Activated T-cell treated with anti-CD3 and anti-CD28 coated beads, Interleukin-2, amount 50 U/mL, for 72 hours (primary cell): ENCODE data around the gene BICD2. TPM values are rescaled to one million over a fixed set of nuclear protein-coding genes. Genes with fewer than 3 reads are reported as not detected.
A peak's percentile ranks its signal among the peaks of the same experiment; 100 is the strongest.

Source experiments
- ATAC-seq, 2 donors: fragments of 150-1000 bp; cut with Tn5 transposase; replicated peaks in 1 of 2; 2 replicates each; pipeline ENCODE4 v1.10.0; 2021; ENCODE audit warnings: moderate library complexity in 2 of 2, mild to moderate bottlenecking in 1 of 2
- DNase-seq, 2 donors: peaks; one replicate each; pipeline ENCODE4 v3.0.0; 2021 to 2022; ENCODE audit warnings: mixed read lengths in 1 of 2
- H3K27ac Mint-ChIP-seq: one replicate; pipeline ENCODE4 v1.8.0; 2022; ENCODE audit warnings: mild to moderate bottlenecking, moderate library complexity, mixed read lengths
- H3K27me3 Mint-ChIP-seq: one replicate; pipeline ENCODE4 v1.8.0; 2022; ENCODE audit warnings: low read depth, mixed read lengths
- H3K36me3 Mint-ChIP-seq, 2 donors: one replicate each; pipeline ENCODE4 v1.8.0; 2022; ENCODE audit warnings: mixed read lengths in 2 of 2, mild to moderate bottlenecking in 1 of 2; ENCODE audit not compliant: insufficient read depth in 2 of 2
- H3K4me1 Mint-ChIP-seq: one replicate; pipeline ENCODE4 v1.8.0; 2022; ENCODE audit warnings: low read depth, mixed read lengths
- H3K4me3 Mint-ChIP-seq, 2 donors: one replicate each; pipeline ENCODE4 v1.8.0; 2022; ENCODE audit warnings: mild to moderate bottlenecking in 2 of 2, mixed read lengths in 2 of 2, moderate library complexity in 2 of 2
- H3K9me3 Mint-ChIP-seq, 2 donors: one replicate each; pipeline ENCODE4 v1.8.0; 2022; ENCODE audit warnings: mixed read lengths in 2 of 2
- total RNA-seq, 2 donors: library from RNA; stranded (reverse); gene quantifications; one replicate each; pipeline ENCODE4 v1.2.3, GENCODE V29; 2022

BICD2 gene
- total RNA-seq, 2 donors from 2014 or later: 15.4 to 15.5 TPM

GRCh38 chr9:92752812-92753404, 11.7 kb downstream of the BICD2 start:
- Mint-ChIP-seq H3K27me3 (no peaks in the 10 kb centered on the region), H3K9me3 (peaks cover 0 to 1% of the 10 kb centered on the region in 2 donors)

GRCh38 chr9:92749934-92750315, 14.7 kb downstream of the BICD2 start:
- ATAC-seq (no peak), DNase-seq (no peak)
- no peaks in the 10 kb centered on the region for H3K9me3 Mint-ChIP-seq
- H3K36me3 Mint-ChIP-seq: no peaks in the 10 kb centered on the region
- H3K27ac Mint-ChIP-seq: peak overlapping the region; percentile 28
- H3K4me3 Mint-ChIP-seq: no peak overlapping the region
- H3K4me1 Mint-ChIP-seq: peaks cover 75% of the 10 kb centered on the region
- H3K27me3 Mint-ChIP-seq: no peaks in the 10 kb centered on the region

More at GRCh38 chr9:92752812-92753404, 11.7 kb downstream of the BICD2 start:
- Mint-ChIP-seq H3K4me1 (peaks cover 56% of the 10 kb centered on the region), H3K27ac (no peak overlapping the region), H3K36me3 (peaks cover 3% of the 10 kb centered on the region in 2 donors), H3K4me3 (no peak overlapping the region)
- DNase-seq (no peak), ATAC-seq (peak in 1 of 2 donors; percentile 49)

GRCh38 chr9:92749071-92749933, 15.3 kb downstream of the BICD2 start:
- Mint-ChIP-seq H3K36me3 (no peaks in the 10 kb centered on the region), H3K4me1 (peaks cover 76% of the 10 kb centered on the region), H3K27ac (no peak overlapping the region), H3K9me3 (no peaks in the 10 kb centered on the region), H3K4me3 (no peak overlapping the region), H3K27me3 (no peaks in the 10 kb centered on the region)
- DNase-seq: no peak
- no peak for ATAC-seq

DNA sequence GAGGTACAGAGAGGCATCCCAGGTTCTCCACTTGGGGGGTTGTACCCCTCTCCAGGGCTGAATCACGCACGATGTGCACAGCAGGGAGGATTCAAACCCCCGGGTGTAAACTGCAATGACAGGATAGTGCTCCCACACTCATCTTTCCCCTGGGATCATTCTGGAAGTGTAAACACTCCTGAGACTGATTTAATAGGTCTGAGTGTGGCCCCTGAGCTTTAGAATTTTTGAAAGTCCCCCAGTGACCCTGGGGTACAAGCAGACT, 16.5 kb downstream of the BICD2 start:
- no peaks in the 10 kb centered on the region for H3K27me3 Mint-ChIP-seq
- H3K9me3 Mint-ChIP-seq: no peaks in the 10 kb centered on the region
- H3K4me3 Mint-ChIP-seq: no peak overlapping the region
- no peak for ATAC-seq
- DNase-seq: no peak
- H3K36me3 Mint-ChIP-seq: no peaks in the 10 kb centered on the region
- no peak overlapping the region for H3K27ac Mint-ChIP-seq
- H3K4me1 Mint-ChIP-seq: peaks cover 78% of the 10 kb centered on the region

GRCh38 chr9:92747459-92748232, 17.0 kb downstream of the BICD2 start:
- ATAC-seq (no peak), DNase-seq (no peak)
- H3K36me3 Mint-ChIP-seq: no peaks in the 10 kb centered on the region
- H3K27me3 Mint-ChIP-seq: no peaks in the 10 kb centered on the region
- H3K27ac Mint-ChIP-seq: no peak overlapping the region
- H3K4me3 Mint-ChIP-seq: no peak overlapping the region
- no peaks in the 10 kb centered on the region for H3K9me3 Mint-ChIP-seq
- peaks cover 78% of the 10 kb centered on the region for H3K4me1 Mint-ChIP-seq

DNA sequence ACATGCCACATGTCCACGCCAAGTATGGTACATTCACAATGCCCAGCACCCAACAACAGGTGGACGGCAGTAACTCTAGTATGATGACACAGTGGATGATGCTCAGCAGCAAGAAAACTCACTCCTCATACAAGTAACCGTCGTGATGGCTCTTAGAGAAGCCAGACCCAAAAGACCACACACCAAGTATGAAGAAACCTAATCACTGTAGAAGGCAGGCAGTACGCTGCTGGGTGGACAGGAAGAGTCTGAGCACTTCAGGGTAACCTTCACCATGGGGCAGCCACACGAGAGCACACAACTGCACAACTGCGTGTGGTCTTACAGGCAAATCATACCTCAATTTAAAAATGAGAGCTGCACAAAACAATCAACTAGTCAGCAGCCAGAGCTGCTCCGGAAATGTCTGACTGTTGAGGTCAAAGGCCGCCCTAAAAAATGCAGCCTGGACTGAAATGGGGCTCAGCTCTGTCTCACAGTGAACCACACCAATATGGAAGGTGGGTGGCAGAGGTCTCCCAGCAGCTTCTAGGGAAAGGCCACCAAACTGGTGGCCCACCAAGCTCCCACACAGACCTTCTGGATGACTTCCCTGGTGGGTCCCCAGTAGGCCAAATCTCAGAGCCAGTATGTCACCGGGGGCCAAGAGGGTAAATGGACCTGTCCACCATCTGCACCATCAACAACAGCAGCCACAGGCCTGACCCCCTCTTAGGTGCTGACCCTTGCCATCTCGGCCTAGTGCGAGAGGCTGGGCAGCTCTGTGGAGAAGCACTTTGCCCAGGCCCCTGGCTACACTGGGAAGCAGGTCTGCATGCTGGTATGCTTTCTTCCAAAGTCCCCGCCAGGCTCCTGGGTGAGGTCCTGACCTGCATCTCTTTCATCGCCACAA, 17.8 kb downstream of the BICD2 start:
- no peaks in the 10 kb centered on the region for H3K9me3 Mint-ChIP-seq
- no peak overlapping the region for H3K27ac Mint-ChIP-seq
- peaks cover 74% of the 10 kb centered on the region for H3K4me1 Mint-ChIP-seq
- H3K36me3 Mint-ChIP-seq: no peaks in the 10 kb centered on the region
- DNase-seq (no peak), ATAC-seq (no peak)
- no peak overlapping the region for H3K4me3 Mint-ChIP-seq
- H3K27me3 Mint-ChIP-seq: no peaks in the 10 kb centered on the region

- no peak overlapping the region for H3K4me3 Mint-ChIP-seq
- H3K4me1 Mint-ChIP-seq: peaks cover 75% of the 10 kb centered on the region
- DNase-seq (no peak), ATAC-seq (no peak)
- H3K9me3 Mint-ChIP-seq: no peaks in the 10 kb centered on the region
- H3K27ac Mint-ChIP-seq: no peak overlapping the region
- H3K27me3 Mint-ChIP-seq: no peaks in the 10 kb centered on the region
- peaks cover 0 to 2% of the 10 kb centered on the region in 2 donors for H3K36me3 Mint-ChIP-seq
These were observed 18.8 kb downstream of the BICD2 start for GRCh38 chr9:92745881-92746280.

- no peak overlapping the region for H3K27ac Mint-ChIP-seq
These were observed 19.3 kb downstream of the BICD2 start for GRCh38 chr9:92745331-92745730.

DNA sequence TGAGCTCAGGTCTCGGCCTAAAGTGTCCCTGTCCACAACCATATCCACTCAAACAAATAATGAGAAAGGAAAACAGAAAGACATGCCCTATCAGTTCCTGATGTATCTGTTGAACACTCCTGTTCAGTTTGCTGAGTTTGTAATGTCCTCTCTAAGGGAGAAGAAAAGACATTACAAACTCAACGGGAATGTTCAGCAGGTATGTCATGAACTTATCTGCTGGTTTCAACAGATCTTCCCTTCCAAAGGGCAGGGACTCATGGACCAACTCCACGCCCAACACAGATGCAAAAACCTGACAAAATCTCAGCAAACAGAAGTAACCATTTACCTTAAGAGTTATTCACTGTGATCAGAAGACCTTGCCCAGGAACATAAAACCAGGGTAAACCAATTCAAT, 23.7 kb downstream of the BICD2 start:
- Mint-ChIP-seq H3K27me3 (no peaks in the 10 kb centered on the region), H3K36me3 (peaks cover 0 to 2% of the 10 kb centered on the region in 2 donors), H3K4me1 (peaks cover 80% of the 10 kb centered on the region), H3K27ac (peak overlapping the region; percentile 36), H3K4me3 (peak overlapping the region in 1 of 2 donors; percentile 33), H3K9me3 (no peaks in the 10 kb centered on the region)
- DNase-seq: no peak
- ATAC-seq: no peak

More at GRCh38 chr9:92745331-92745730, 19.3 kb downstream of the BICD2 start:
- Mint-ChIP-seq H3K4me3 (no peak overlapping the region), H3K9me3 (no peaks in the 10 kb centered on the region), H3K27me3 (no peaks in the 10 kb centered on the region), H3K4me1 (peaks cover 75% of the 10 kb centered on the region), H3K36me3 (peaks cover 0 to 2% of the 10 kb centered on the region in 2 donors)
- ATAC-seq: no peak
- no peak for DNase-seq

DNA sequence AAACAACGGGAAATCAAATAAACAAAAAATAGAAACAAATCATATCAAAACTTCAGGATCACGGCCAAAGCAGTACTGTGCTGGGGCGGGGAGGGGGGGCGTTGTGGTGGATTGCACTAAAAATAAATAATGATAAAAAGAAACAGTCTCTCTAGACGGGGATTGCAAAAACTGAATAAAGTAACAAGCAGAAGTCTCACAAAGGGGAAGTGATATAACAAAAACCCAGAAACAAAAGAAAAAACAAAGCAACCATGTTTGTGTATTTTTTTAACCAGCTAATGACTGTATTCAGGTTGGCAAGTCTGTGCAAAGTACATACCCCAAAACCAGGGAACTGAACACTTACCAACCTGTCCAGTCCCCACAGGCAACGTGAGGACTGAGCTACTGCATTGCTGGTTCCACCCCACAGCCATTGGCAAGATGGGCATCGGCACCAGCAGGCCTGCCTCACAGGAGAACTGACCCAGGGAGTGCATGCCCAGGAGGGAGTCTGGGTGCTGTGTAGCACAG, 24.1 kb downstream of the BICD2 start:
- ATAC-seq (no peak), DNase-seq (no peak)
- H3K9me3 Mint-ChIP-seq: no peaks in the 10 kb centered on the region
- H3K36me3 Mint-ChIP-seq: peaks cover 0 to 2% of the 10 kb centered on the region in 2 donors
- H3K27me3 Mint-ChIP-seq: no peaks in the 10 kb centered on the region
- H3K4me3 Mint-ChIP-seq: peak overlapping the region; percentile 33 to 36
- peaks cover 79% of the 10 kb centered on the region for H3K4me1 Mint-ChIP-seq
- H3K27ac Mint-ChIP-seq: peak overlapping the region; percentile 88

DNA sequence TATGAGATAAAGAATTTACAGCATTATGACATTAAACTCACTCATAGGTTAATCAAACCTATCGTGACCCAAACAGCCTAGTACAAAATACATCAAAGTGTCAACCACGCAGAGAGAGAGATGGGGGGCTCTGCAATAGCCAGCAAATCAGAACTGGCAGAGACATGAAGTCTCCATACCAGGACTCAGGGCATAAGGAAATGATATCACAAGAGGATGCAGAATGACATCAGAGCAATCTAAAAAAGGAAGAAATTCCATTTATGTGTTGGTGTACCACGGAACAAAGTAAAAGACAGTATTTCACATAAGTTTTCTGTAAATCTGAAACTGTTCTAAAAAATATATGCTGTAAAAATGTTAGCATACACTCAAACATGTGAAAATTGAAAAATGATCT, 24.6 kb downstream of the BICD2 start:
- Mint-ChIP-seq H3K9me3 (no peaks in the 10 kb centered on the region), H3K27me3 (no peaks in the 10 kb centered on the region), H3K27ac (peak overlapping the region; percentile 88), H3K4me1 (peaks cover 74% of the 10 kb centered on the region), H3K36me3 (peaks cover 0 to 2% of the 10 kb centered on the region in 2 donors), H3K4me3 (peak overlapping the region; percentile 33 to 36)
- DNase-seq (no peak), ATAC-seq (no peak)

DNA sequence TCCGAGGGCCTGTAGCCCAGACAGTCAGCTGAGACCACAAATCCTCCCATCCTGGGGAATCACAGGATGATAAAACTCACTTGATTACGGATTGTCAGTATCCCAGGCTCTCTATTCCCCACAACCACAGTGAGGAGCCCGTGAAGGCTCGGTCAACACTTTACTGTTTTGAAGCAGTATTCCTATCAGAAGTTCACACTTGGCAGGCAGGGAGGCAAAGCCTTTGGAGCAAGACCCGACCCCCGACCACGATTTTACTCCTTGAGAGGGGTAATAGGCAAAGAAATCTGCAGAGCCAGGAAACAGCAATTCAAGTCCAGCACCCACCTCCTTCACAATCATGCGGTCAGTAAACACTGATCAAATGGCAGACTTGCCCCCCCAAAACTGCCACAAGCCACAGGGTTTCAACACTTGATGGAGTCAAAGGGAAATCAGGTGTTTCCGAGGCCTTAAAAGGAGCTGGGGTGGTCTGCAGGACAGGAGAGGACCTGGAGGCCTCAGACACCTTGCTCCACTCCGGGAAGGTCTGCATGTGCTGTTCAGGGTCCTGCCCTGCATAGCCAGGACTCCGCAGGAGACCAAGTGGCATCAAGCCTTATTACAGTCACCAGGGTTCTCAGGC, 25.2 kb downstream of the BICD2 start:
- no peak for DNase-seq
- Mint-ChIP-seq H3K4me1 (peaks cover 71% of the 10 kb centered on the region), H3K9me3 (no peaks in the 10 kb centered on the region), H3K36me3 (peaks cover 0 to 2% of the 10 kb centered on the region in 2 donors), H3K4me3 (no peak overlapping the region), H3K27me3 (no peaks in the 10 kb centered on the region), H3K27ac (no peak overlapping the region)
- ATAC-seq: no peak
